ENCODE measurements around the gene RIOX2.

RIOX2 gene

GRCh38 chr3:97988784-97989568 is 16.7 kb upstream of the RIOX2 start:
- no peak for DNase-seq

DNA sequence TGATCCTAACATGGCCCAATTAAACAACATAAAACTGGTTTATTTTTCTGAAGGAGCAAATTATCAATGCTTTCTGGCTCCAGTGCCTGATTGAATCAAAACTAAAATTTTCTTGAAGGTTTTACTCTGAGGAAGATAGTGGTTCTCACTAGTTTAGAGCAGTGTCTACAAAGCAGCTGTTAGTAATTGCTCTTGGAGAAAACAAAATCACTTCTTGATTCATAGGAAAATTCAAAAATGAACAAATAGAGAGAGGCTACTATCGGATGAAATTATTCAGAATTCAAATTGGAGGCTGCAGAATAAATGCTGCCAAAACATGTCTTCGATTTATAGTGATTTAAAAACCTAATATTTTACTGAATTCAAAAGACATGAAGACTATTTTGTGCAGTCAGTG is 15.1 kb upstream of the RIOX2 start:
- no peak for DNase-seq

DNA sequence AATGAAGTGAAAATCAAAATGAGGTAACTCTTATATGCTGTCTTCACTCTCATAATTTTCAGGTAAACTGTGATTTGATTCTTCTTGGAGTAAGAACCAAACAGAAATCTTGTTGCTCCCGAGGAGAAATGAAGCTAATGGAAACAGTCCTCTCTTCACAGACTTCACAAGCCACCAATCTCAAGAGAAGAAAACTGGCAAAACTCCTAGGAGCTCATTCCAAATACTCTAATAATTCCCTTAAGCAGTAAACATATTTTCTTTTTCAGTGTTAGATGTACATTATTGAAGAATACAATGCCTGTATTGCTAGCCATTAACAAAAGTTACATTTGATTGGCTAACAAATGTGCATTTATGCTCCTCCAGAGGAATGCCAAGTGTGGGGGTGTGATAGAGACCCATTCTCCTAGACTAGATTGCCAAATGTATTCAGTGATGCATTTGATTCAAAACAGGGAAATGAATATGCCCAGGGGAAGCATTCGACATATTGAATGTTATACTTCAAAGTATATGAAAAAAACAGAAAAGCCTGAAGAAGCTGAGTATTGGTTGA is 11.8 kb upstream of the RIOX2 start:
- DNase-seq = no peak

DNA sequence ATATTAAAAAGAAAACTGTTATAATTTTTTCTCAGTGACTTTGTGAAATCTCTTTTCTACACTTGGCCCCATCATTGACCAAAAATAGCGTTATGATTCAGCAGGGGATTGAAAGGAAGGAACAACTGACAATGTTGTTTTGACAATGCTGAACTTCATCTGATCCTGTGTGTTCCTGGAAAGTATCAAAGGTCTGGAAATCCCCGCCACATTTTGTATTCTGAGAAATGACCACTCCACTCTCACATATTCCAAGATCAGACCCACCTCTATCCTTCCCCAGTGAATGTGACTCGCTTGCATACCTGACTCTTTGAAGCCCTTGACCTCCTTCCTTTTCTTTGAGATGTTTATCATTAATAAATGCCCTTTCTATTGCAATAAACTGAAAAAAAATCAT is 9.7 kb upstream of the RIOX2 start:
- no peak for DNase-seq

GRCh38 chr3:97979610-97980009 is 7.4 kb upstream of the RIOX2 start:
- DNase-seq = no peak

DNA sequence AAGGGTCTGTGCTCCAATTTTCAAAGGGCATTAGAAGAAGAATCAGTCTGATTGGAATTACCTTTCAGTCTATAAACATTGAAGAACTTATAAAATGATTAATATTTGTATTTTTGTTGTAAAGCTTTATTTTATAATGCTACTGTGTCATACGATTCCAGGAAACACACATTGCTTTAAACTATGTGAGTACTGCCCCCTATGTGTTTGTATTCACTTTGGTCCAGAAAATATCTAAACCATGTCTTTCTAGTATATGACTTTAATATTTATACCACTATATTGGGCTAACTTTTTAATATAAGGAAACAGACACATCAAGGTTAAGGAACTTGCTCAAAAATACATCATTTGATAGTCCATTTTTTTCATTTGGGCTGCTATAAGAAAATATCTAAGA is 3.2 kb upstream of the RIOX2 start:
- no peak for DNase-seq

DNA sequence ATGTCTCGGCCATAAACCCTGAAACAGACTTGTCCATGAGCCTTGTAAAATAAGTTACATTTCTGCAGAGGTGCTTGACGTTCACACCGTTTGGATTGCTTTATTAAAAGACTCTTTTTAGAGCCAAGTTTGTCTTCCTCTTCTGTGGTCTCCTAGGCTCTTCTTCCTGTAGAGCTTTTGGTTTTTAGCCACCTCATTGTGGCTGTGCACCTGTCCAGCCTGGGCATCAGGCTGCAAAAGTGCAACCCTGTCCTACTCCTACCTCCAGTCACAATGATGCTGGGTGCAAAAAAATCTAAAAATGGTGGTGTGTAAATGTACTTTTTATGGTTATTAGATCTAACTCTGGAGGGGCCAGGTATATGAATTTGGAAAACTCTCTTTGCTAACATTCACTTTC is 2.8 kb upstream of the RIOX2 start:
- no peak for DNase-seq

DNA sequence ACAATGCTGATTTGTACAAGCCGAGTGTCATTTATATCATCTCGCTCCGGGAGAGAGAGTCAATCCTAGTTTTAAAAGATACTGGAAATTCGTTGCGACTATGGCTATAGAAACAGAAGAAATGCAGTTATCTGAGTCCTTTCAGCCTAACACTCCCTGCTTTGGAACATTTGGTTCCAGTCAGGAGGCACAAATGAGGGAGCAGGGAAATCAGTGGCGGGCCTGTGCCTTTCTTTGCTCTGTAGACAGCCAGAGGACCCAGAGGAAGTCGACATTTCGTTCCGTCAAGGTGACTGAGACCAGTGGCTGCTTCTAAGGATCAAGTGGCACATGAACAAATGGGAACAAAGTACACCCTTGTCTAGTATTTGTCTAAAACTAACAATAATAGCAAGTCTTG is 745 bp upstream of the RIOX2 start:
- no peak for DNase-seq

DNA sequence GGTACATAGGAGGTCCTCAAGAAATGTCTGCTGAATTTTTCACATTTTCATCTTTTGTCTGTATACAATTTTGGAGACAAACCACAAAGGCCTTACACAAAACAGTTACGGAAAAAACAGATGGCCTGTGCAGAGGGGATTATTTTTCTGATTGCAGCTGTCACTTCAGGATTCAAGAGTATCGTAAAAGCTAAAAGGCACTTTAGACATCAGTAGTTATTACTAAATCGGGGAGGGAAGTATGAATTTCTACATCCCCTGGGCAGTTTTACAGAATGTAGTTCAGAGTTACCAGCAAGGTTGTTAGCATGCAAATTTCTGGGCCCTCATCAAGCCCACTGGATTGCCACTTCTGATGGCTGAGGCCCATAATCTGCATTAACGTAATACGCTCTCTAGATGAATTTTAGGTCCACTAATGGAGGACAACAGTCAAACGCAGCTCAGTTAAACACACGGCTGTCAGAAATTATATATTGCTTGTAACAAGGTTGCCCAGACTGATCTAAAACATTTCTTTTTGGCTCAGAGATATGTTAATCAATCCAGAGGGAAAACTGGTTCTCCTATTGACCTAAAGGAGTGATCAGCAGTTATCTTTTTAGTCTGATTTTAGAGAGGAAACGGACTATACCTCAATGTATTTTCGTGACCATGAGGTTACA is 1.1 kb downstream of the RIOX2 start:
- no peak for DNase-seq

GRCh38 chr3:97970156-97970555 is 2.1 kb downstream of the RIOX2 start:
- DNase-seq = no peak

DNA sequence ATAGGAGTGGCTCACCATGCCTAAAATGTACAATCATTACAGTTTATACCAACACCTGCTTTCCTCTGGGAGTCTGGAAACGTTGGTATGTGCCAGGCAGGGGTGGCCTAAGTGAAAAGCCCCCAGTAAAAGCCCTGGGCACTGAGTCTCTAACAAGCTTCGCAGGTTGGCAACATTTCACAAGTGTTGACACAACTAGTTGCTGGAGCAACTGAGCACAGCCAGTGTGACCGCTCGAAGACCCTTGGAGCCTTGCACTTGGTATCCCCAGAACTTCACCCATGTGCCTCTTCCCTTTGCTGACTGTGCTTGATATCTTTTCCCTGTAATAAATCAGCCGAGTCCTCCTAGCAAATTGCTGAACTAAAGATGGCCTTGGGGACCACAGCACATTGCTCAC is 2.7 kb downstream of the RIOX2 start:
- no peak for DNase-seq

DNA sequence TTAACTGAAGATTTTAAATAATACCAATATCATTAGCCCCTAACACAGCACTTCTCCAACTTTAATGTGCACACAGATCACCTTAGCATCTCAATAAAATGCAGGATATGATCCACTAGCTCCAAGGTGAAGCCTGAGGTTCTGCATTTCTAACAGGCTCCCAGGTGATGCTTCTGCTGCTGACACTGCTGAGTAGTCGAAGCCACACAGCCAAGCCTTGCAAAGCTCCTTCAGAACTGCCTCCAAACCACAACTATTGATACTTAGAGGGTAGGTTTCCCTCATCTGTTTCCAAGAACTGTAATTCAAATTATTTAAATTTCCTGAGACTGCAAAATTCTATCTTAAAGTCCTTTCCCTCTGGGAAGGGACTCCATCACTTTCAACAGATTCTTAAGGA is 3.9 kb downstream of the RIOX2 start:
- no peak for DNase-seq

- DNase-seq = no peak
Observed at GRCh38 chr3:97967966-97968365, 4.3 kb downstream of the RIOX2 start.

GRCh38 chr3:97960993-97961766 is 11.1 kb downstream of the RIOX2 start:
- DNase-seq = no peak

DNA sequence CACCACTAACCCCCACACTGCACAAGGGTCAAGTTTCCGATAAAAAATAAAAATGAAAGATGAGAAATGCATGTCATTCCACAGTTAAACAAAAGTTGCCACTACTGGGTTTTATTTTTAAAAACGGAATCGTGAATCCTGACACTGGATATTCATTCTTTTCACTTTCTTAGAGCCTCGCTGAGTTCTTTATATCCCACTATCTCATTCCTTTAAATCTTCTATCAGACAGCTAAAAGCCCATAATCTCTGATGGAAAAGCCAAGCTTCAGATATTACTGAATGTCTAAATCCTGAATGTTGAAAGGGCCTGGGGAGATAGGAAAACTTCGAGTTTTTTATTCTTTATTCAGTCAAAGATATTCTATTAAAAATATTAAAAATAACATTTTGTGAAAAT is 11.7 kb downstream of the RIOX2 start:
- DNase-seq = no peak

DNA sequence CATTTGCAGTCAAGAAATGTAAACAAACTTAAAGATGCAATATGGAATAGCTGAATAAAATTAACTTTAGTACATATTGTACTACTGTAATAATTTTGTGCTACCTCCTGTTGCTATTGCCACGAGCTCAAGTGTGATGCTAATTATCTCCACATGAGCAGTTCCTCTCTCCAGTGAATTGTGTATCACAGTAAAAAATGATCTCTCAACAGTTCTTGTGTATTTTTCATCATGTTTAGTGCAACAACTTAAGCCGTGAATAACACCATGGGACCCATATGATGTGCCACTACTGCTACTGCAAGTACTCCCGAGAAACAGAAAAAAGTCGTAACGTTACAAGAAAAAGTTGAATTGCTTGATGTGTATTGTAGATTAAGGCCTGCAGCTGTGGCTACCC is 12.4 kb downstream of the RIOX2 start:
- no peak for DNase-seq

DNA sequence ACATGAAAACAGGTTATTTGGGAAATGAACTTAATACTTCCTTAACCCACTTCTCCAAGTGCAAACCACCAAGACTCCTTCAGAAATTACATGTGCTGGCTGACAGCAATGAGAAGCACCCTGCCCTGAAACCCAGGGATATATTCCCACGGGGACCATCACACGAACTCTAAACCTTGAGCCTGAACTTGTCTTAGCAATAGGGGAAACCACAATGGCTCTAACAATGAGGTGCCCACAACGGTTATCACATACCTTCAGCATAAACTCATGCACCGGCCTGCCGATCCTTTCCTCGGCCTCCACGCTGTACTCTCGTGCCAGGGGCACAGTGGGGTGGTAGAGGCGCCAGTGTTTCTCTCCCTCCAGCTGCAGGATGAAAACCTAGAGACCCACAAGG is 13.4 kb downstream of the RIOX2 start:
- DNase-seq = no peak

DNA sequence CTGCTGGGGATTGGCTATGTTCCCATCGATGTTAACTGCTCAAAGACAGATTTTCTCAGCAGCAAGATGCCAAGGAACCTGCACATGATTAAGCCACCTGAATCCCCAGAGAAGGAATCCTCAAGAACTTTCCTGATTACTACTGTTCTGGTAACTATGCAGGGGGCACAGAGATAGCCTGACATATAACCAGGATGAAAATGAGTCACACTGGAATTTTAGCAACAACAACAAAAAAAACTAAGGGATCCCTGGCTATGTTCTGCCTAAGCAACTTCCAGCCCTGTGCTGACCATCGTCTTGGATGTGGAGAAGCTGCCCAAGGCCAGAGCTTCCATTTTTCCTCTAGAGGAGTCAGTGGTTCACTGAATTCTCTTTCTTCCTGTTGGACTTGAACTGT is 13.8 kb downstream of the RIOX2 start:
- DNase-seq = no peak

DNA sequence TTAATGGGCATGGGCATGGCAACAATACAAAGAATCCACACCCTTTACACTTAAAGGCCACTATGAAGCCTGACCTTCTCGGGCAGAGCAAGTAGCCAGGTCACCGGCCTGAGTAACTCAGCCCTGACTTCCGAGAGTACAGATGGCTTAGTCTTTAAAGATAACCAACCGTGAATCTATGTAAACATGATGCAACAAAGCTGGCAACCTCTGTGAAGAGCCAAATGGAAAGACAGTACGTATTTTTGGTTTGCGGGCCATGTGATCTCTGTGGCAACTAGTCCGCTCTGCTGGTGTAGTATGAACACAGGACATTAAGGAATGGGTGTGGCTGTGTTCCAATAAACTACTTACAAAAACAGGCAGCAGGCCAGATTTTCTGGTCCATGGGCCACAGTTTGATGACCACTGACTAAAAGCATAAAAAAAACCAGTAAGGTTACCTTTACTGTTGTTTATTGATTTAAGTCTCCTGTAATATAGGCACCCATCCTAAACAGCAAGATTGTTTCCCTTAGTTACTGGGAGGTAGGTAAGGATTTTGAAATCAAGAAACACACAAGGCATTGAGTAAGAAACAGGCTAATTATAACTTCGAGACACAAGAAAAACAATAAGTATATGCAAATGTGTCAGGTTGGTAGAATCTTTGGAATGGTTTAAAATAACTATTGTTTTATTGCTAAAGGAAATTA is 14.5 kb downstream of the RIOX2 start:
- DNase-seq = no peak

GRCh38 chr3:97956051-97956450 is 16.2 kb downstream of the RIOX2 start:
- DNase-seq = no peak

DNA sequence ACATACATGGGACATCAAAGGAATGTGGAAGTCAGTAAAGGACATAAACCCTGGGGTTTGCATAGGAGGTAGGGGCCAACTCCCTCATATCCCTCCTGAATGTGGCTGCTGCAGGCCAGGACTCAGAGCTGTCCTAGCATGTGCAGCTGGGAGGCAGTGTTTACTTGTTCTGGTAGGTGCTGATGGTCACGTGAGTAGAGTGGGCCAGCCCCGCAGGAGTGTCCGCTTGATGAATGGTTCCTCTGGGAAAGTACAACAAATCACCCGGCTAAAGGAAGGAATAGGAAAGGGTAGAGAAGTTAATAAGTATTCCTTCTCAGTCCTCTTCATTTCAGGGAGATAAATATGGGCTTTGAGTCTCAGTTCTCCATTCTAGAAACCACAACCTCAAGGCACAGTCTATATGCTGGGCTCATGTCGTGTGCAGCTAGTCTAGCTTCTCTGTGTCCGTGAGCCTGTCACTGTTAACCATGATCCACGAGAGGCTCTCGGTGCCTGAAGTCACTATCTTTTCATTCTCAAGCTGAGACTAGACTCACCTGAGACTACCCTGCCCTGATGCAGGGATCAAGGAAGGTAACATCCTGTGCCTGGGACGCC is 17.9 kb downstream of the RIOX2 start:
- DNase-seq = no peak

DNA sequence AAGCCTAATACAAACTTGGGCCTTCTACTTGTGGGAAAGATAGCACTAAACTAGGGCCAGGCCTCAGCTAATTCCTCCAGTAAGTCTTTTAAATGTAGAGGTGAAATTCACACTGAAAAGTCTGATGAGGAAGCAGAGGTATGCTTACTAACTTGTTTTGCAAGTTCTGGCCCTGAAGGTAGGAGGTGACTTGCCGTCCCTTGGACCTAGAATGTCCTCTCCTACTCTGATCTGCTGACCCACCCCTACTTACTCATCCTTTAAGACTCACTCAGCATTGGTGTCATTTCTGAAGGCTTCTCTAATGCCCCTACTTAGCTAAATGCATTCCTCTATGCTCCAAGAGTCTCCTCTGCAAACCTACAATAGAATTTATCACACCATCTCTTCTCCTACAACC is 19.4 kb downstream of the RIOX2 start:
- DNase-seq = no peak

DNA sequence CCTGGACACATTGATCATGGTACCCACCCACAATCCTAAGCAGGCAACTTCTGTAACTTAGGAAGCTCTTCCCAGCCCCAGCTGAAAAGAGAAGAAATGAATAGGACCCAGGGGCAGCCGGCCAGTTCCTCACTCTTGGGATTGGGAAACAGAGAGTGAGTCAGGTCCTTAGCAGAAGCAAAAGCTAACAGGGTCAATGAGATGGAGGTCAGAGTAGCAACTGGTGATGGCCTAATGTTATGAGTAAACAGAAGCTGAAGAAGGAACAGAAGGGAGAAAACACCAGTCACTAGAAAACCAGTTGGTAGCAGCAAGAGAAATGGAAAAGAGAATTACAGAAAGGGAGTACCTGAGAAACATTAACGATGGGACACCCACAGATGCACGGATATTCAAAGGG is 20.0 kb downstream of the RIOX2 start:
- no peak for DNase-seq

All from NCI-H1092 (cell line).